GM21786 (cell line): ENCODE results near the gene LIN7A.
"Not testable (repeated sequence)": the region's sequence is repeated elsewhere in the genome, so short reads cannot be mapped to it uniquely, and the experiment has no call there.

ENCODE experiments used
- ATAC-seq: cut with Tn5 transposase; IDR thresholded peaks from one replicate; pipeline ENCODE4 v1.9.1; 2021; ENCODE audit not compliant: unreplicated experiment

The LIN7A gene

GRCh38 chr12:80924437-80924836, 13.3 kb downstream of the LIN7A start:
- ATAC-seq = no peak

DNA sequence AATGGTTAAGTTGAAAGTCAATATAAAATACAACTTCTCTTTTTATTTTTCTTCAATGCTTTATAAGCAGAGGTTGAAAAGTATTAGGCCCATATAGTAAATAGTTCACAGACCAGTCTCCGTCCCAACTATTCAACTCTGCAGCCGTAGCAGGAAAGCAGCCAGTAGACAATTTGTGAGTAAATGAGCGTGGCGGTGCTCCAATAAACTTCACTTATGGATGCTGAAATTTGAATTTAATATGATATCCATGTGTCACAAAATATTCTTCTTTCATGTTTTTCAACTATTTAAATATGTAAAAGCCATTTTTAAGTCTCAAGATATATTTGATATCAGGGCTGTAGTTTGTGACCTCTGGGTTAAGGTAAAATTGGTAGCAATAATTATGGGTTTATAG, 17.7 kb downstream of the LIN7A start:
- no peak for ATAC-seq

GRCh38 chr12:80917651-80918050, 20.1 kb downstream of the LIN7A start:
- ATAC-seq = no peak

DNA sequence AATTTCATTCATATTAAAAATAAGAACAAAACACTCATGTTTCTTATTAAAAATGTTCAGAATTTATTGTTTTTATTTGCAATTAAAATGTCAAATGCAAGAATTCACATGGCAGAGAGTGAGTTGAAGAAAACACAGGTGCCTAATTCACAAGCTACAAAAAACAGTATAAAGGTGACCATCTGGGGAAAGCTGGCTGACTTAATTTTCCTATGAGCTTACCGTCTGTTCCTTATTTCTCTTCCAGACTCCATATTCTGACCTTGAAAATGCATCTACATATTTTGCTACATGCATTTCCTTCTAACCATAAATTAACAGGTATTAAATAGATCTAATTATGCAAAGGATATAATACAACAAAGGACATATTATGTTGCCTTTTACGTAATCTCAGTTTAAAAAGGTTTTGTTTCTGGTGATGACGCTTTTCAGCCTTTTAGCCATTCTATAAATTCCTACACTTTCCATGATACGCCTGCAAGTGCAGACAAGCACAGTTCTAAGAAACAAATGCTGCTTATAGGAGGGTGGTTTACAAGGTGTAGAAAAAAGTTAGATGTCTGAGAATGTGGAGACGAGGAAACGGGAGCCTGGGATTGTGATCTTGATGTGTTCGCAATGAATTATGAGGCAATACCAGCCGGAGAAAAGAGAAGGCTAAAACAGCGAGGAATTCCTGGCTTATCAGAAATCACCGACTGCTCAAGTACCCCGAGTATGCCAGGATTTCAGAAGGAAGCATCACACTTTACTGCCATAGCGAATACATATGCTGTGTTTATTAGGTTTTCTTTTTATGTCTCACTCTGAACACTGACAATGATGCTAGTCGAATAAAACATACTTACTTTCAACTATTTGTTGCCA, 24.6 kb downstream of the LIN7A start:
- ATAC-seq = no peak

DNA sequence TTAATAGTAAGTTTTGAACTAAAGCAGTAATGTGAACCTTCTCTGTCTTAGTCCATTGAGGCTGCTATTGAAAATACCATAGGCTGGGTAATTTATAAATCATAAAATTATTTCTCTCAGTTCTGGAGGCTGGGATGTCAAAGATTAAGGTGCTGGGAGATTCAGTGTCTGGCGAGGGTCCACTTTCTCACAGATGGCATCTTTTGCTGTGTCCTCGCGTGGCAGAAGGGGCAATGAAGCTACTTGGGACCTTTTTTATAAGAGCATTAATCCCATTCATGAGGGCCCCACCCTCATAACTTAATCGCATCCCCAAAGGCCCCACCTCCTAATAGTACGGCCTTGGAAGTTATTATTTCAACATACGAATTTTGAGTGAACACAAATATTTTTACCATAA, 28.4 kb downstream of the LIN7A start:
- ATAC-seq = no peak

GRCh38 chr12:80902711-80903110, 35.0 kb downstream of the LIN7A start:
- ATAC-seq = no peak

GRCh38 chr12:80901661-80902060, 36.1 kb downstream of the LIN7A start:
- ATAC-seq = no peak

- no peak for ATAC-seq
Observed at GRCh38 chr12:80895240-80895639, 42.5 kb downstream of the LIN7A start.

DNA sequence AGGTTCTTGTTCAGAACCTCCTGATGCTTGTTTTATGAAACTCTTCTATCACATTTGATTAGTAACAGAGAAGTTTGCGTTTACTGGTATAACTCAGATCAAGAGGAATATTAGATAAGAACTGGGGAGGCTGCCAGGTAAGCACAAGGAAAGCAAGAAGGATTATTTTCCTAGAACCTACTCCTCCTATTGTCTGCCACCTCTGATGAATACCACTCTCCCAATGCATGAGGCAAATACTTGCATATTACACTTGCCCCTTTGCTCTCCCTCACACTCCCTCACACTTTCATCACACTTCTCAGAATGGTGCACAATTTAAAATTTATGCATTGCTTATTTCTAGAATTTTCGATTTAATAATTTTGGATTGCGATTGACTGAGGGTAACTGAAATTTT, 43.6 kb downstream of the LIN7A start:
- ATAC-seq = no peak

DNA sequence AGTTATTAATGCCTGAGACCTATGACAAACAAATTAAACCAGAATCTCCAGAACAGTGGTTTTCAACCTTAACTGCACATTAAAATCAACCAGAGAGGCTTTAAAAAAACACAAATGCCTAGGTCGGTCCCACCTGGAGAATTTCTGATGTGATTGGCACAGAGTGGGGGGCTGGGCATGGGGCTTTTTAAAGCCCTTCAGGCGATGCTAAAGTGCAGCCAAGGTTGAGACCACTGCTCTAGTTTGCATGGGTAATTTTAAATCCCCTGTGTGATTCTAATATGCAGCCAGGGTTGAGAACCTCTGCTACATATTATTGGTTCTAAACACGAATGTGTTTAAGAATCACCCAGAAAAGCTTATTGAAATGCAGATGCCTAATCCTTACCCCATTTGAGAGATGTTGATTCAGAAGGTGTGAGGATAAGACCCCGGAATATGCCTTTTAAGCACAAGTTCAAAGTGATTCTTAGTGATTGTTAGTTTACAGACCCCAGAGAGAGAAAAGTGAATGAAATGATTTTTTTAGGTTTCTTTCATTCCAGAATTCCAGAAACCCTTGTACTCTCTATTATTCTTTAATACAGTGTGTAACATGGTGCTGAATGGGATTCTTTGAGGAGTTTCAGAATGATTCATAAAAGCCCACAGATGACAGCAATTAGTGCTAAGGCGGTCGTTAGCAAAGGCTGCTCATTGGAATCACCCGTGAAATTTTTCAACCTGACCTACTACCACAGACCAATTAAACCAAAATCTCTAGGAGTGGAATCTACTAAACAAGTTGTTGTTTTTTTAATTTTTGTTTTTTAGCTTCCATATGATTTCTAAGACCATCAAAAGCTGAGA, 44.9 kb downstream of the LIN7A start:
- peak; percentile 65 for ATAC-seq

- ATAC-seq = no peak
Observed at GRCh38 chr12:80884651-80885050, 53.1 kb downstream of the LIN7A start.

DNA sequence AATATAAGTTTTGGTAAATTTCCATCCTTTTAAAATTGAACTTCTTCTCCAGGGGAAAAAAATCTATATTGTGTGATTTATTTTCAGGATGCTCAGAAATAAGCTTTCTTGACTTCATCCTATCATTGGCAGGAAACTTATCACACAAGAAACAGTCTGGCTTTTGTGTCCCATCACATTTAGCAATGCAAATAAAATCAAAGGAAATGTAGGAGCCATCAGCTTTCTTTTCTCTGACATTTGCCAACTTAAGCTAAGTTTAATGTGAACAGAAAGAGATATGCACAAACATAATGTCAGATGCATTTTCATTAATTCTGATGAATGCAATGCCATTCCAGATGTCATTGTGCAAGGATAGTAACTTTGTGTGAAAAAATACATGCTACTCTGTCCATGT, 56.6 kb downstream of the LIN7A start:
- no peak for ATAC-seq

- ATAC-seq = not testable (repeated sequence)
Observed at GRCh38 chr12:80878452-80878851, 59.3 kb downstream of the LIN7A start.

DNA sequence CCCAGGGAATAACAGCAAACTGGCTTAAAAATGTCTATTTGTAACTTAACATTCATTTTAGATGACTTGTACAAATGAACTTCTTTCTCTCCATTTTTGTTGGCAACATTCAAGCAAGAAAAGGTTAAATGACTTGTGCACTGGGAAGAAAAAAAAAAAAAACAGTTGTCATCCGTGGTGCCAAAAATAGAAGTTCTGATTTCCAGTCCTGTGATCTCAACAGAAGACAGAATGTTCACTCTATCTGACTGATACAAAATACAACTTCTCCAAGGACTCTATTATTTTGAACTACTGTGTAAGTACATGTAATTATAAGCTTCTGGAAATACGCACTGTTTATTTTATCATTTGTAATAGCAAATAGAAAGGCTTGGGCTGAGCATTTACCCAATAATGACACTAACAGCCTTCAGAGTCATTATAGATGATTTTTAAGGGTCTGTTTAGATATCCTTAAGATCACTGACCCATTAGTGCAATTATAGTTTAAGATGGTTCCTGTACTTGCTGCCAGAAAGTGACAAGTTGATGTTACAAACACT, 59.9 kb downstream of the LIN7A start:
- ATAC-seq = no peak

GRCh38 chr12:80872053-80872452, 65.7 kb downstream of the LIN7A start:
- no peak for ATAC-seq

GRCh38 chr12:80869264-80869663, 68.5 kb downstream of the LIN7A start:
- ATAC-seq = no peak

- no peak for ATAC-seq
Observed at GRCh38 chr12:80868576-80868975, 69.2 kb downstream of the LIN7A start.

DNA sequence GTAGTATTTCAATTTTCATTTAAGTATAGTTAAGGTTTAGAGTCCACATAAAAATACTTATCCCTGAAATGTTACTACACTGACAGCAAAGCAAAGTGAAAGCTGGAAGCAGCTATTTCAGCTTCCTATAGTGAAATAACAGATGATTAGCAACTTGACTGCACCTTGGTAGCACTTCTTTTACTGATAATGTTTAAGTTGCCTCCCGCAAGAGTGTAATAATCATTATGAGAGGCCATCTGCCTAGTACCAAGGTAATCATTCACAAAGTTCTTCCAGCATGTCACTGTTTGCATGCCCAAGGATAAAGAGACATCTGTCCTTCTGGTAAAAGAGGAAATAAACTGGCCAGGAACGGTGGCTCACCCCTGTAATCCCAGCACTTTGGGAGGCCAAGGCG, 69.8 kb downstream of the LIN7A start:
- ATAC-seq = no peak

GRCh38 chr12:80864046-80864735, 73.5 kb downstream of the LIN7A start:
- ATAC-seq = no peak

GRCh38 chr12:80862531-80862930, 75.2 kb downstream of the LIN7A start:
- ATAC-seq = no peak
